ENCODE measurements around the gene CNGA3. TPM values are rescaled to one million over a fixed set of nuclear protein-coding genes. Genes with fewer than 3 reads are reported as not detected.

Gene CNGA3
- total RNA-seq, 1 experiment from 2014 or later = not detected

GRCh38 chr2:98390571-98391476, 44.6 kb downstream of the CNGA3 start:
- Histone ChIP-seq H2BK20ac (ENCODE audit: low read depth, low read length, poor library complexity, severe bottlenecking) (no peak overlapping the region), H4K5ac (ENCODE audit: insufficient read length, low read depth, low read length) (no peak overlapping the region), H2BK12ac (ENCODE audit: insufficient read length, low read depth, low read length) (no peak overlapping the region), H3K9ac (ENCODE audit: extremely low read depth, insufficient read length, low read length) (no peak overlapping the region), H2BK15ac (ENCODE audit: low read depth, low read length) (no peak overlapping the region), H3K9me3 (ENCODE audit: control insufficient read depth, low read depth, low read length) (no peaks in the 10 kb centered on the region), H3K4me2 (ENCODE audit: insufficient read depth, insufficient read length, low read length) (no peak overlapping the region), H2AK5ac (ENCODE audit: insufficient read length, low read length) (no peak overlapping the region), H4K20me1 (ENCODE audit: control insufficient read depth, insufficient read depth, insufficient read length) (no peaks in the 10 kb centered on the region), H3K23me2 (ENCODE audit: insufficient read length, low read depth, low read length, poor library complexity, severe bottlenecking) (no peaks in the 10 kb centered on the region), H3K18ac (ENCODE audit: insufficient read length, low read depth, low read length) (no peak overlapping the region), H4K91ac (ENCODE audit: insufficient read length, low read depth, low read length) (no peak overlapping the region), H3K79me2 (ENCODE audit: insufficient read depth, low read length) (0 out of 2 replicates have a peak, but pooled peaks cover 2% of the 10 kb centered on the region), H3K4me1 (ENCODE audit: insufficient read depth, low read length) (no peaks in the 10 kb centered on the region), H3T11ph (ENCODE audit: low read length) (no peak overlapping the region), H3K14ac (ENCODE audit: insufficient read depth, low read length) (no peak overlapping the region; the same call in 1 of the 2 replicates), H3K27me3 (ENCODE audit: insufficient read depth, low read length) (no peaks in the 10 kb centered on the region), H4K8ac (replicated peaks; ENCODE audit: insufficient read length, low read depth, low read length) (no peak overlapping the region), H3K56ac (ENCODE audit: insufficient read length, low read depth, low read length) (no peak overlapping the region), H2AFZ (ENCODE audit: low read length) (no peak overlapping the region), H3K79me1 (ENCODE audit: insufficient read depth, low read depth, low read length, poor library complexity, severe bottlenecking) (no peaks in the 10 kb centered on the region), H2BK5ac (ENCODE audit: insufficient read length, low read length) (no peak overlapping the region), H2BK120ac (ENCODE audit: low read depth, low read length, poor library complexity, severe bottlenecking) (no peak overlapping the region), H3K27ac (ENCODE audit: insufficient read length, low read depth, low read length) (no peak overlapping the region), H3K23ac (ENCODE audit: insufficient read length, low read depth, low read length) (no peak overlapping the region), H3K4ac (ENCODE audit: low read depth, low read length) (no peak overlapping the region)
- H3K9me3 Mint-ChIP-seq = peaks cover 0 to 2% of the 10 kb centered on the region in 2 experiments; a peak in 2 of 5 replicates
- TF ChIP-seq CTCF (conservative IDR thresholded peaks at IDR 0.05) = no peak
- peaks cover 11 to 14% of the 10 kb centered on the region in 2 experiments for H3K4me1 Mint-ChIP-seq
- H3K36me3 Mint-ChIP-seq (ENCODE audit: insufficient read depth in 1 of 3, low read depth in 3 of 3) = no peaks in the 10 kb centered on the region; a peak in 2 of 7 replicates
- peak overlapping the region in 1 of 3 experiments; percentile 79; a peak in 3 of 7 replicates for H3K27ac Mint-ChIP-seq
- DNase-seq = no peak
- peaks cover 2% of the 10 kb centered on the region for H3K27me3 Mint-ChIP-seq (ENCODE audit: low read depth)
- no CpG with 5 or more reads among the region's 19 CpGs for WGBS (ENCODE audit: extremely low coverage, insufficient read length, low lambda C conversion rate)
- no peak overlapping the region for H3K4me3 Mint-ChIP-seq
